Rectal smooth muscle tissue (tissue), 1 donor: ENCODE data around the gene LRP10.
"Not testable (repeated sequence)": the region's sequence is repeated elsewhere in the genome, so short reads cannot be mapped to it uniquely, and the experiment has no call there.

ENCODE experiments used
- H3K27ac ChIP-seq: one replicate; pipeline ENCODE4 v1.7.0; 2013; ENCODE audit warnings: low read depth, low read length, inconsistent platforms
- H3K27me3 ChIP-seq: one replicate; pipeline ENCODE4 v1.7.0; 2013; ENCODE audit warnings: low read length; ENCODE audit not compliant: control insufficient read depth, insufficient read depth
- H3K36me3 ChIP-seq: one replicate; pipeline ENCODE4 v1.7.0; 2013; ENCODE audit warnings: low read length; ENCODE audit not compliant: control insufficient read depth, insufficient read depth
- H3K4me1 ChIP-seq: one replicate; pipeline ENCODE4 v1.7.0; 2013; ENCODE audit warnings: low read length; ENCODE audit not compliant: control insufficient read depth, insufficient read depth
- H3K4me3 ChIP-seq: one replicate; pipeline ENCODE4 v1.7.0; 2013; ENCODE audit warnings: low read length
- H3K9ac ChIP-seq: one replicate; pipeline ENCODE4 v1.7.0; 2013; ENCODE audit warnings: low read length

LRP10 gene

GRCh38 chr14:22845821-22846625 is 25.5 kb upstream of the LRP10 start:
- Histone ChIP-seq H3K9ac (no peak overlapping the region), H3K36me3 (peaks cover 47% of the 10 kb centered on the region), H3K27ac (peak overlapping the region; percentile 71), H3K27me3 (no peaks in the 10 kb centered on the region), H3K4me1 (peaks cover 50% of the 10 kb centered on the region), H3K4me3 (no peak overlapping the region)

- Histone ChIP-seq H3K4me3 (no peak overlapping the region), H3K27ac (peak overlapping the region; percentile 71), H3K9ac (no peak overlapping the region), H3K36me3 (peaks cover 40% of the 10 kb centered on the region), H3K4me1 (peaks cover 56% of the 10 kb centered on the region), H3K27me3 (no peaks in the 10 kb centered on the region)
Measured at GRCh38 chr14:22846811-22847307, 24.7 kb upstream of the LRP10 start.

GRCh38 chr14:22847661-22848341 is 23.7 kb upstream of the LRP10 start:
- Histone ChIP-seq H3K36me3 (peaks cover 33% of the 10 kb centered on the region), H3K9ac (peak overlapping the region; percentile 42), H3K27me3 (no peaks in the 10 kb centered on the region), H3K4me3 (peak overlapping the region; percentile 47), H3K4me1 (peaks cover 58% of the 10 kb centered on the region), H3K27ac (peak overlapping the region; percentile 96)

- Histone ChIP-seq H3K27me3 (no peaks in the 10 kb centered on the region), H3K9ac (peak overlapping the region; percentile 32), H3K27ac (peak overlapping the region; percentile 96), H3K4me3 (peak overlapping the region; percentile 47), H3K36me3 (peaks cover 28% of the 10 kb centered on the region), H3K4me1 (peaks cover 60% of the 10 kb centered on the region)
Measured at GRCh38 chr14:22848351-22849164, 23.0 kb upstream of the LRP10 start.

- peaks cover 60% of the 10 kb centered on the region for H3K4me1 ChIP-seq
- H3K27me3 ChIP-seq = no peaks in the 10 kb centered on the region
- H3K36me3 ChIP-seq = peaks cover 24% of the 10 kb centered on the region
- peak overlapping the region; percentile 5 for H3K4me3 ChIP-seq
- peak overlapping the region; percentile 96 for H3K27ac ChIP-seq
- H3K9ac ChIP-seq = no peak overlapping the region
Measured at GRCh38 chr14:22849212-22849819, 22.2 kb upstream of the LRP10 start.

DNA sequence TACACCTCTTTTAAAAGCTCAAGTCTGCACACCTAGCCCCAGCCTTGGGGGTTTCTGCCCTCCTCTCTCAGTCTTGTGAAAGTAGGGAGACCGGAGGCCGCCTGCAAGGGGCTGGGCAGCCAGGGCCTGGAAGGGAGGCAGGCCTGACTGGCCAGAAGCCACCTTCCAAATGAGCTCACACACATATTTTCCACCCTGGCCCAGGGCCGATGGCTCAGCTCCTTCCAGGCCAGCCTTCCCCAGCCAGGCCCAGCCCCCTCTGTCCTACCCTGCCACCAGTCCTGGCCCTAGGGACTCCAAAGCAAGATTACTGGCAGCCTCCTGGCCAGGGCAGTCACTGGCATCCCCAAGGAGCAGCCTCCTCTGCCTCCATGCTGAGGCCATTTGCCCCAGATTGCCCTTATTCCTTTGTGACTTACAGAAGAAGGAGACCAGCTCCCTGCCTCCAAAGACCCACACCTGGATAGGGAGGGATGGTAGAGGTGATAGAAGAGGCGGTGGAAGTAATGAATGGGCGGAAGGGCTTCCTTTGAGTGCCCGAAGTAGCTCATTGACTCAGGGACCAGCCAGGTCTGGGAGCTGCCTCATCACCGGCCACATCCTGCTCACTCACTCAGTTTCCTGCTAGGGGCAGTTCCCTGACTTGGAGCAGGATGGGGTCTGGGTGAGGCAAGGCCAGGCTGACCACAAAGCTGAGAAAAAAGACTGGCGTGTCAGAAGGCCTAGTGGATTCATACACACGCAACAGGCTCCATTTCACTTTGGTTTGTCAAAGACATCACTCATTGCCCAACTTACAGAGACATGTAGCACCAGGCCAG is 20.4 kb upstream of the LRP10 start:
- Histone ChIP-seq H3K4me1 (peaks cover 53% of the 10 kb centered on the region), H3K27me3 (no peaks in the 10 kb centered on the region), H3K27ac (peak overlapping the region; percentile 90), H3K4me3 (peak overlapping the region; percentile 1), H3K9ac (no peak overlapping the region), H3K36me3 (peaks cover 7% of the 10 kb centered on the region)

- H3K27ac ChIP-seq, H3K36me3 ChIP-seq, H3K27me3 ChIP-seq, H3K4me3 ChIP-seq, H3K9ac ChIP-seq: not testable (repeated sequence)
- H3K4me1 ChIP-seq = peaks cover 44% of the 10 kb centered on the region
Measured at GRCh38 chr14:22852178-22852577, 19.4 kb upstream of the LRP10 start.

DNA sequence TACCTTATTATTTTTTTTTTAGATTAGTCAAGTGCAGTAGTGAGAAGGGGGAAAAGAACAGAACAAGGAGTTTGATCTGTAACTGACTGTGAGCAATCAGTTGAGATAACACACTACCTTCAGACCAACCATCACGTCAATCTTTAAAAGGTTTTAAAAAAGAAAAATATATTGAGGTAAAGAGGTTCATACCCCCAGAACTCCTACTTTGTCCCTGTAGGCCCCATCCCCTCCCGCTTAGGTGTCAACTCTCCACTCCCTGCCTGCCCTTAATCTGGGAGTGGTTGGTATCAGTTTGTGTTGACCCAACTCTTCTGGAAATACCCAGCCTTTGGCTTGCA is 19.0 kb upstream of the LRP10 start:
- no peak overlapping the region for H3K27ac ChIP-seq
- H3K4me3 ChIP-seq = no peak overlapping the region
- H3K27me3 ChIP-seq = no peaks in the 10 kb centered on the region
- H3K9ac ChIP-seq = no peak overlapping the region
- peaks cover 43% of the 10 kb centered on the region for H3K4me1 ChIP-seq
- H3K36me3 ChIP-seq = no peaks in the 10 kb centered on the region

DNA sequence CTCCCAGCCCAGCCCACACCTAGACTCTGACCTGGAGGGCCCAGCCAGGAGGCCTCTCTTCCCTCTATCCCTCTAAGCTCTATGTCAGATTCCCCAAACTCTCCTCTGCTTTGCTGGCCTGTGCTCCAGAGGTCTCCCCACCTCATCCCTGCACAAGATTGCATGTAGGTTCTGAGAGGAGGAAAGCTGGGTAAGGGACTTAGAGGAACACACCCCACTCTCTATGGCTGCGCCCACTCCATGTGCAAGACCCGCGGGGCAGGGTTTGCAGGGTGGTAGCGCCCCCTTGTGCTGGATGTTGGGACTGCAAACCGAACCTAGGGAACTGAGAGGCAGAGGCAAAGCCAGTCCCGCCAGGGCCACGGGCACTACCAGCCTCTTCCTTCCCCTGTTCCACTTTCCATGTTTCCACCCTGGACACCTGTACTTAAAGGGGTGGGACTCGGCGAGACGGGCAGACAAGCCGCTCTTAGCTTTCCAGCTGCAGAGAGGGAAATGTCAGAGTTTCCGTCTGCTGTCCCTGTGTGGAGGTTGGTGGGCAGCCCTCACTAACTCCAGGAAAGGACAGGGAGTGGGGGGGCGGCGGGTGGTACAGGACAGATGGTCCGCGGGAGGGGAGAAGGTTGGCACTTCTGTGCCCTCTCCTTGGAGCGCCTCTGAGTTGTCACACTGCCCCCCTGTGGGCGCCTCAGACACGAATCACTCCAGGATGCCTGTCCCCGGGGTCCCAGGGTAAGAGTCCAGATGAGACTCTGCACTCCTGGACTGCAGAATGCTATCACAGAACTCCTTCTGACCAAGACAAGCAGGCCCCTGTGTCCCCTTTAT is 18.4 kb upstream of the LRP10 start:
- peak overlapping the region; percentile 57 for H3K9ac ChIP-seq
- peak overlapping the region; percentile 33 for H3K27ac ChIP-seq
- no peaks in the 10 kb centered on the region for H3K36me3 ChIP-seq
- peak overlapping the region; percentile 73 for H3K4me3 ChIP-seq
- peaks cover 37% of the 10 kb centered on the region for H3K4me1 ChIP-seq
- H3K27me3 ChIP-seq = no peaks in the 10 kb centered on the region

- peaks cover 27% of the 10 kb centered on the region for H3K4me1 ChIP-seq
- H3K27ac ChIP-seq, H3K4me3 ChIP-seq, H3K36me3 ChIP-seq, H3K27me3 ChIP-seq, H3K9ac ChIP-seq: not testable (repeated sequence)
Measured at GRCh38 chr14:22854296-22854695, 17.2 kb upstream of the LRP10 start.
